ENCODE data around the gene CMTM5.

CMTM5 gene

GRCh38 chr14:23345987-23346692, 30.7 kb upstream of the CMTM5 start:
- ATAC-seq = no peak
- TF ChIP-seq RARB (CRISPR knock-in tag; IDR thresholded peaks at IDR 0.05) (no peak), OSR1 (CRISPR knock-in tag; IDR thresholded peaks at IDR 0.05) (no peak), ZFP30 (CRISPR knock-in tag; IDR thresholded peaks at IDR 0.05) (no peak), ARNTL (CRISPR knock-in tag; IDR thresholded peaks at IDR 0.05; ENCODE audit: borderline replicate concordance, low read depth) (no peak), POU6F1 (CRISPR knock-in tag; IDR thresholded peaks at IDR 0.05; ENCODE audit: borderline replicate concordance, low read depth) (no peak), ZFP3 (CRISPR knock-in tag; IDR thresholded peaks at IDR 0.05) (no peak), TSHZ2 (CRISPR knock-in tag; IDR thresholded peaks at IDR 0.05) (no peak), CREB5 (CRISPR knock-in tag; IDR thresholded peaks at IDR 0.05; ENCODE audit: low read depth) (no peak), ZNF8 (CRISPR knock-in tag; IDR thresholded peaks at IDR 0.05) (no peak), TOX (CRISPR knock-in tag; IDR thresholded peaks at IDR 0.05; ENCODE audit: borderline replicate concordance) (no peak), ZNF70 (CRISPR knock-in tag; IDR thresholded peaks at IDR 0.05) (no peak), PATZ1 (CRISPR knock-in tag; IDR thresholded peaks at IDR 0.05; ENCODE audit: borderline replicate concordance) (no peak), SNAI2 (CRISPR knock-in tag; IDR thresholded peaks at IDR 0.05) (no peak), TCF4 (CRISPR knock-in tag; IDR thresholded peaks at IDR 0.05; ENCODE audit: borderline replicate concordance) (no peak), ESRRG (CRISPR knock-in tag; IDR thresholded peaks at IDR 0.05) (no peak), ZNF565 (CRISPR knock-in tag; conservative IDR thresholded peaks at IDR 0.05; ENCODE audit: low read depth) (no peak), ZC3H10 (CRISPR knock-in tag; IDR thresholded peaks at IDR 0.05) (no peak)

- ATAC-seq = no peak
- TF ChIP-seq ARNTL (CRISPR knock-in tag; IDR thresholded peaks at IDR 0.05; ENCODE audit: borderline replicate concordance, low read depth) = no peak
- TF ChIP-seq SNAI2 (CRISPR knock-in tag; IDR thresholded peaks at IDR 0.05) = no peak
- no peak for TF ChIP-seq PPARA (CRISPR knock-in tag; IDR thresholded peaks at IDR 0.05; ENCODE audit: borderline replicate concordance)
- TF ChIP-seq OSR1 (CRISPR knock-in tag; IDR thresholded peaks at IDR 0.05) = no peak
- no peak for TF ChIP-seq ZFP3 (CRISPR knock-in tag; IDR thresholded peaks at IDR 0.05)
- TF ChIP-seq CSDC2 (CRISPR knock-in tag; IDR thresholded peaks at IDR 0.05) = no peak
These were observed 30.0 kb upstream of the CMTM5 start for GRCh38 chr14:23346693-23347405.

GRCh38 chr14:23347406-23348296, 29.2 kb upstream of the CMTM5 start:
- no peak for ATAC-seq
- no peak for TF ChIP-seq ZFP30 (CRISPR knock-in tag; IDR thresholded peaks at IDR 0.05)
- TF ChIP-seq ISL1 (CRISPR knock-in tag; IDR thresholded peaks at IDR 0.05) = no peak
- no peak for TF ChIP-seq CREB5 (CRISPR knock-in tag; IDR thresholded peaks at IDR 0.05; ENCODE audit: low read depth)
- TF ChIP-seq SNAI2 (CRISPR knock-in tag; IDR thresholded peaks at IDR 0.05) = no peak
- TF ChIP-seq OSR1 (CRISPR knock-in tag; IDR thresholded peaks at IDR 0.05) = no peak
